H9 (cell line): ENCODE measurements around the gene CENPP. TPM values are rescaled to one million over a fixed set of nuclear protein-coding genes. Genes with fewer than 3 reads are reported as not detected.

Experiments used
- DNase-seq: peaks from one replicate; pipeline ENCODE4 v3.0.0-alpha.2; 2017
- H2AFZ ChIP-seq: one replicate; pipeline ENCODE4 v1.6.1; 2013; ENCODE audit warnings: mild to moderate bottlenecking, low read length, control low read depth, moderate library complexity
- H2AK5ac ChIP-seq: 2 replicates; pipeline ENCODE4 v1.6.1; 2013; ENCODE audit warnings: low read length, control low read depth, mixed read lengths; ENCODE audit not compliant: insufficient read length
- H2BK120ac ChIP-seq: one replicate; pipeline ENCODE4 v1.6.1; 2013; ENCODE audit warnings: low read depth, mild to moderate bottlenecking, low read length, control low read depth, inconsistent platforms; ENCODE audit not compliant: poor library complexity, severe bottlenecking
- H2BK12ac ChIP-seq: 2 replicates; pipeline ENCODE4 v1.6.1; 2013; ENCODE audit warnings: low read length, control low read depth, mixed read lengths, low read depth; ENCODE audit not compliant: insufficient read length
- H2BK15ac ChIP-seq: 2 replicates; pipeline ENCODE4 v1.6.1; 2013; ENCODE audit warnings: low read depth, low read length, control low read depth
- H2BK20ac ChIP-seq: one replicate; pipeline ENCODE4 v1.6.1; 2013; ENCODE audit warnings: low read depth, mild to moderate bottlenecking, low read length, control low read depth, inconsistent platforms; ENCODE audit not compliant: poor library complexity, severe bottlenecking
- H2BK5ac ChIP-seq: 2 replicates; pipeline ENCODE4 v1.6.1; 2013; ENCODE audit warnings: low read length, control low read depth, mixed read lengths; ENCODE audit not compliant: insufficient read length
- H3K14ac ChIP-seq: 2 replicates; pipeline ENCODE4 v1.6.1; 2013; ENCODE audit warnings: low read length, control low read depth; ENCODE audit not compliant: insufficient read depth
- H3K18ac ChIP-seq: 2 replicates; pipeline ENCODE4 v1.6.1; 2013; ENCODE audit warnings: low read depth, mild to moderate bottlenecking, mixed read lengths, low read length, control low read depth; ENCODE audit not compliant: insufficient read length
- H3K23ac ChIP-seq: 2 replicates; pipeline ENCODE4 v1.6.1; 2013; ENCODE audit warnings: low read length, control low read depth, mixed read lengths, low read depth; ENCODE audit not compliant: insufficient read length
- H3K23me2 ChIP-seq: 2 replicates; pipeline ENCODE4 v1.6.1; 2013; ENCODE audit warnings: low read depth, mild to moderate bottlenecking, mixed read lengths, low read length, control low read depth; ENCODE audit not compliant: insufficient read length, poor library complexity, severe bottlenecking
- H3K27ac ChIP-seq: 2 replicates; pipeline ENCODE4 v1.5.1; 2013; ENCODE audit warnings: low read length, control low read depth, mixed read lengths, low read depth; ENCODE audit not compliant: insufficient read length
- H3K27me3 ChIP-seq: 2 replicates; pipeline ENCODE4 v1.6.1; 2013; ENCODE audit warnings: low read length, control low read depth, inconsistent platforms; ENCODE audit not compliant: insufficient read depth
- H3K4ac ChIP-seq: 2 replicates; pipeline ENCODE4 v1.6.1; 2013; ENCODE audit warnings: low read depth, mild to moderate bottlenecking, control low read depth, inconsistent platforms, low read length, moderate library complexity
- H3K4me1 ChIP-seq: 2 replicates; pipeline ENCODE4 v1.6.1; 2013; ENCODE audit warnings: low read length, control low read depth, inconsistent platforms; ENCODE audit not compliant: insufficient read depth
- H3K4me2 ChIP-seq: 2 replicates; pipeline ENCODE4 v1.6.1; 2013; ENCODE audit warnings: low read length, control low read depth, mixed read lengths; ENCODE audit not compliant: insufficient read length, insufficient read depth
- H3K56ac ChIP-seq: 2 replicates; pipeline ENCODE4 v1.6.1; 2013; ENCODE audit warnings: low read depth, mild to moderate bottlenecking, mixed read lengths, low read length, control low read depth; ENCODE audit not compliant: insufficient read length
- H3K79me1 ChIP-seq: 2 replicates; pipeline ENCODE4 v1.6.1; 2013; ENCODE audit warnings: low read depth, mild to moderate bottlenecking, moderate library complexity, low read length, control low read depth, inconsistent platforms; ENCODE audit not compliant: insufficient read depth, poor library complexity, severe bottlenecking
- H3K79me2 ChIP-seq: 2 replicates; pipeline ENCODE4 v1.6.1; 2013; ENCODE audit warnings: low read length, control low read depth, inconsistent platforms; ENCODE audit not compliant: insufficient read depth
- H3K9ac ChIP-seq: 2 replicates; pipeline ENCODE4 v1.6.1; 2013; ENCODE audit warnings: low read length, control low read depth, mixed read lengths; ENCODE audit not compliant: insufficient read length; ENCODE audit errors: extremely low read depth
- H3K9me3 ChIP-seq: one replicate; pipeline ENCODE4 v1.6.1; 2013; ENCODE audit warnings: low read depth, low read length, inconsistent platforms; ENCODE audit not compliant: control insufficient read depth
- H3T11ph ChIP-seq: one replicate; pipeline ENCODE4 v1.6.1; 2013; ENCODE audit warnings: mild to moderate bottlenecking, low read length, control low read depth, inconsistent platforms
- H4K20me1 ChIP-seq: one replicate; pipeline ENCODE4 v1.6.1; 2013; ENCODE audit not compliant: control insufficient read depth, insufficient read length, insufficient read depth
- H4K5ac ChIP-seq: 2 replicates; pipeline ENCODE4 v1.6.1; 2013; ENCODE audit warnings: low read depth, mild to moderate bottlenecking, mixed read lengths, low read length, control low read depth; ENCODE audit not compliant: insufficient read length
- H4K8ac ChIP-seq: replicated peaks from 2 replicates; pipeline ENCODE4 v1.6.1; 2013; ENCODE audit warnings: low read length, control low read depth, mixed read lengths, low read depth; ENCODE audit not compliant: insufficient read length
- H4K91ac ChIP-seq: 2 replicates; pipeline ENCODE4 v1.6.1; 2013; ENCODE audit warnings: low read depth, mild to moderate bottlenecking, moderate library complexity, mixed read lengths, low read length, control low read depth; ENCODE audit not compliant: insufficient read length
- H3K27ac Mint-ChIP-seq, 3 experiments: 2 replicates in 2 of 3; 3 replicates in 1 of 3; pipeline ENCODE4 v1.8.0; 2020 to 2021; ENCODE audit warnings: mixed read lengths in 3 of 3, mild to moderate bottlenecking in 1 of 3, moderate library complexity in 1 of 3
- H3K27me3 Mint-ChIP-seq: 2 replicates; pipeline ENCODE4 v1.8.0; 2021; ENCODE audit warnings: low read depth, mild to moderate bottlenecking, moderate library complexity, mixed read lengths
- H3K36me3 Mint-ChIP-seq, 3 experiments: 2 replicates in 2 of 3; 3 replicates in 1 of 3; pipeline ENCODE4 v1.8.0; 2020 to 2021; ENCODE audit warnings: low read depth in 3 of 3, mixed read lengths in 3 of 3; ENCODE audit not compliant: insufficient read depth in 1 of 3
- H3K4me1 Mint-ChIP-seq, 2 experiments: 2 replicates each; pipeline ENCODE4 v1.8.0; 2020; ENCODE audit warnings: mixed read lengths in 2 of 2
- H3K4me3 Mint-ChIP-seq, 2 experiments: 2 replicates in 1 of 2; 3 replicates in 1 of 2; pipeline ENCODE4 v1.8.0; 2020 to 2021; ENCODE audit warnings: mild to moderate bottlenecking in 2 of 2, mixed read lengths in 2 of 2, moderate library complexity in 1 of 2
- H3K9me3 Mint-ChIP-seq, 2 experiments: 2 replicates in 1 of 2; 3 replicates in 1 of 2; pipeline ENCODE4 v1.8.0; 2020; ENCODE audit warnings: mild to moderate bottlenecking in 2 of 2, mixed read lengths in 2 of 2, moderate library complexity in 1 of 2
- CTCF ChIP-seq: fragments of 200-600 bp; sonication (generic); conservative IDR thresholded peaks from 3 replicates; pipeline ENCODE4 v1.8.0; 2021; ENCODE audit warnings: antibody characterized with exemption, mild to moderate bottlenecking
- WGBS: extraction: QIAGEN DNeasy Blood & Tissue Kit; methylation state at CpG from one replicate; pipeline ENCODE4 v1.1.7; 2013; ENCODE audit warnings: missing lambda C conversion rate, low lambda C conversion rate, mixed read lengths; ENCODE audit not compliant: insufficient read length; ENCODE audit errors: extremely low coverage; 5-methylcytosine and 5-hydroxymethylcytosine counted together
- total RNA-seq: library from RNA; stranded (reverse); gene quantifications from 2 replicates; pipeline ENCODE4 v1.2.1, GENCODE V29; 2021

CENPP gene
- total RNA-seq, 1 experiment from 2014 or later = 9.1 TPM

DNA sequence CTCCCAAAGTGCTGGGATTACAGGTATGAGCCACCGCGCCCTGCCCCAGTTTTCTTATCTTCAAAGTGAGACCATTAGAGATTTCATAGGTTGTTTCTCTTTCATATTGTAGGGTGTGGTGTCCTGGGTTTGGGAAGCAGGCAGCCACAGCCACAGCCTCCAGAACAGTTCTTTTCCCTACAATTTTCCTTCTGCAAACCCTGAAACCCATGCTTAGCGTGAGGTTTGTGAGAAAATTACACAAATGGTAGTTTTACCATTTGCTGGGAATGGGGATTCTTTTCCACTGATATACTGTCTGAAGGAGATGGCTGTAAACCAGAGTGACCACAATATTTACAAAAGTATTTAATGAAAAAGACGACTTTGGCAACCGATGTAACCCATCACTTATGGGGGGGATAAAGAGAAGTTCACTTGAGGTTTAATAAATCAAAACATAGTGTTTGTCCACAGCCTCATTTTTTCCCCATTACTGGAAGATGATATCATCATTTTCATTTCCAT is 236.8 kb downstream of the CENPP start:
- Histone ChIP-seq H4K91ac (no peak overlapping the region), H3K23ac (no peak overlapping the region)

More for the DNA sequence above, 236.8 kb downstream of the CENPP start:
- WGBS = no CpG with 5 or more reads among the region's 5 CpGs
- no peaks in the 10 kb centered on the region; the same call in 1 of the 2 replicates for H3K4me1 ChIP-seq
- H2AFZ ChIP-seq = no peak overlapping the region
- H3K23me2 ChIP-seq = no peaks in the 10 kb centered on the region
- H3K27ac ChIP-seq = no peak overlapping the region
- no peaks in the 10 kb centered on the region for H3K27me3 ChIP-seq
- no peak overlapping the region for H2BK5ac ChIP-seq
- H3K14ac ChIP-seq = no peak overlapping the region
- no peak overlapping the region for H2AK5ac ChIP-seq
- H2BK12ac ChIP-seq = no peak overlapping the region
- H3K18ac ChIP-seq = no peak overlapping the region
- no peaks in the 10 kb centered on the region for H3K9me3 Mint-ChIP-seq
- no peak overlapping the region for H2BK120ac ChIP-seq
- no peak overlapping the region for H2BK15ac ChIP-seq
- DNase-seq = no peak
- TF ChIP-seq CTCF = no peak
- no peak overlapping the region for H4K5ac ChIP-seq
- 0 out of 7 replicates have a peak, but pooled peaks cover 0 to 1% (median 0%) of the 10 kb centered on the region in 3 experiments for H3K36me3 Mint-ChIP-seq
- no peaks in the 10 kb centered on the region for H3K79me2 ChIP-seq
- no peak overlapping the region for H3K4me3 Mint-ChIP-seq
- H3K79me1 ChIP-seq = no peaks in the 10 kb centered on the region
- no peak overlapping the region for H3K27ac Mint-ChIP-seq
- H3K4ac ChIP-seq = no peak overlapping the region
- H4K20me1 ChIP-seq = no peaks in the 10 kb centered on the region
- no peak overlapping the region for H3T11ph ChIP-seq
- no peak overlapping the region for H3K56ac ChIP-seq
- no peak overlapping the region for H4K8ac ChIP-seq
- no peak overlapping the region for H2BK20ac ChIP-seq
- no peak overlapping the region for H3K9ac ChIP-seq
- peaks cover 19 to 24% of the 10 kb centered on the region in 2 experiments for H3K4me1 Mint-ChIP-seq
- no peaks in the 10 kb centered on the region for H3K27me3 Mint-ChIP-seq
- H3K4me2 ChIP-seq = no peak overlapping the region
- H3K9me3 ChIP-seq = no peaks in the 10 kb centered on the region
